GM06990 (cell line): ENCODE results near the gene TBC1D8B.
A peak's percentile ranks its signal among the peaks of the same experiment; 100 is the strongest.

Source experiments
- DNase-seq: peaks from one replicate; pipeline ENCODE4 v3.0.0-alpha.2; 2011; ENCODE audit not compliant: insufficient read length; ENCODE audit errors: extremely low read depth
- H3K27me3 ChIP-seq: replicated peaks from 2 replicates; pipeline ENCODE4 v1.6.0; 2011; ENCODE audit warnings: low read length; ENCODE audit not compliant: control insufficient read depth, insufficient read depth
- H3K36me3 ChIP-seq: 2 replicates; pipeline ENCODE4 v1.5.1; 2011; ENCODE audit warnings: low read length; ENCODE audit not compliant: control insufficient read depth, insufficient read depth
- H3K4me3 ChIP-seq: replicated peaks from 2 replicates; pipeline ENCODE4 v1.5.1; 2011; ENCODE audit warnings: low read depth, mild to moderate bottlenecking, control low read depth, low read length
- TF ChIP-seq, protein P1 (sequence below): IDR thresholded peaks from 2 replicates; pipeline ENCODE4 v1.5.1; 2011; ENCODE audit warnings: low read length, control low read depth, mild to moderate bottlenecking, inconsistent platforms; ENCODE audit not compliant: insufficient read depth, poor library complexity, severe bottlenecking

The TBC1D8B gene

DNA sequence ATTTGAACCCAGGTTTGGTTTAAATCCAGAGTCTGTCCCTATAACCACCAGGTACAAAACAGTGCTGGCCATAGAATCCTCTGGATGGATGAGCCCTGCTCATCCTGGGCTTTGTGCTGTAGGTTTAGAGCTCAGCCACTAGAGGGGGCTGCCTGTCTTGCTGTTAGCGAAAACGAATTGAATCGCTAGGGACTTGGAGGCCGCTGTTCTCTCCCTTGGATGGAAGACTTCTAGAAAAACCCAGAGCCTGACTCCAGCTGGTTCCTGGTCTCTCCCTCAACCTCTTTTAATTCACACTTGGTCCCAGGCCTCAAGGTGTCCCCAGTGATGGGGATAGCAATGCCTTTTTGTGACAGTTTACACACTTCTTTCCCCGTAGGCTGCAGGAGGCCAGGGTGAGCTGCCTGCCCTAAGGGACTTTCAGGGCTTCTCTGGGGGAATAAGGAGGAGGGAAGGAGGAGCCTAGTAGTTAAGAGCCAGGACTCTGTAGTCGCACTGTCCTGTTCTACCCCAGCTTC, 92.0 kb downstream of the TBC1D8B start:
- Histone ChIP-seq H3K4me3 (no peak overlapping the region), H3K36me3 (no peaks in the 10 kb centered on the region), H3K27me3 (no peaks in the 10 kb centered on the region)
- TF ChIP-seq, protein P1, sequence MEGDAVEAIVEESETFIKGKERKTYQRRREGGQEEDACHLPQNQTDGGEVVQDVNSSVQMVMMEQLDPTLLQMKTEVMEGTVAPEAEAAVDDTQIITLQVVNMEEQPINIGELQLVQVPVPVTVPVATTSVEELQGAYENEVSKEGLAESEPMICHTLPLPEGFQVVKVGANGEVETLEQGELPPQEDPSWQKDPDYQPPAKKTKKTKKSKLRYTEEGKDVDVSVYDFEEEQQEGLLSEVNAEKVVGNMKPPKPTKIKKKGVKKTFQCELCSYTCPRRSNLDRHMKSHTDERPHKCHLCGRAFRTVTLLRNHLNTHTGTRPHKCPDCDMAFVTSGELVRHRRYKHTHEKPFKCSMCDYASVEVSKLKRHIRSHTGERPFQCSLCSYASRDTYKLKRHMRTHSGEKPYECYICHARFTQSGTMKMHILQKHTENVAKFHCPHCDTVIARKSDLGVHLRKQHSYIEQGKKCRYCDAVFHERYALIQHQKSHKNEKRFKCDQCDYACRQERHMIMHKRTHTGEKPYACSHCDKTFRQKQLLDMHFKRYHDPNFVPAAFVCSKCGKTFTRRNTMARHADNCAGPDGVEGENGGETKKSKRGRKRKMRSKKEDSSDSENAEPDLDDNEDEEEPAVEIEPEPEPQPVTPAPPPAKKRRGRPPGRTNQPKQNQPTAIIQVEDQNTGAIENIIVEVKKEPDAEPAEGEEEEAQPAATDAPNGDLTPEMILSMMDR = peak; percentile 87
- no peak for DNase-seq

DNA sequence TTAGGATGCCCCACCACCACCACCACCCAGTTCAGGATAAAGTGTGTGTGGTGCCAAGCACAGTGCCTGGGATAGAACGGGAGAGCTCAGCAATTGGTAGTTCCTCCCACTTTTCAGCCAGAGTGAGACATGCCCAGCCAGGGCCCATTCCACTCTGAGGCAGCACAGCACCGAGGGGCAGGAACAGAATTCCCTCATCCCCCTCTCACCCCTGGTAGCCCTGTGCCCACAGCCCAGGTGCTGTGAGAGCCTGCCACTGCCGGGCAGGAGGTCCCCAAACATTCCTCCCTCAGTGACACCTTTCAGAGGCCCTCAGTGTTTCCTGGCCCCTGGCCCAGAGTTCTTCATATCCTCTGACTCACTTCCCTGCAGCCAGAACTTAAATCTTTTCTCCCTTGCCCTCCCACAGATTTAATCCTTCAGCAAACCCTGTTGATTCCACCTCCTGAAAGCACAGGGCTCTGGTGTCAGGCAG, 92.5 kb downstream of the TBC1D8B start:
- no peak for DNase-seq
- Histone ChIP-seq H3K4me3 (no peak overlapping the region), H3K27me3 (no peaks in the 10 kb centered on the region), H3K36me3 (no peaks in the 10 kb centered on the region)
- TF ChIP-seq, protein P1 = no peak

DNA sequence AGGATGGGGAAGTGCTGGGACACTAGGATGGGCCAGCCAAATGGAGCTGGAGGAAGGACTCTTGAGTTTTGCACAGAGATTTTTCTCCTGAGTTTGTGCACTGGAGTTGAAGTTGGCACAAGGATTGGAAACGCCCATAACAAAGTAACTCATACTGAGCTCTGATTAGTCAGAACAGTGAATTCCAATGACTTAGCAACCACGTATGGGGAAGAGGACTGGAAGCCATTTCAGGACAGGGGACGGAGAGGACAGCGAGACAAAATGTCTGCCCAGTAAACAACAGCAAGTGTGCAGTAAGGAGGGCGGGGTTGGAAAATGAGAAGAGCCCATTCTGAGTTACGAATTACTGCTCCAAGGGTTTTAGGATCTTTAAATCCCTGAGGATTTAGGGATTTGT, 94.8 kb downstream of the TBC1D8B start:
- no peak for DNase-seq

DNA sequence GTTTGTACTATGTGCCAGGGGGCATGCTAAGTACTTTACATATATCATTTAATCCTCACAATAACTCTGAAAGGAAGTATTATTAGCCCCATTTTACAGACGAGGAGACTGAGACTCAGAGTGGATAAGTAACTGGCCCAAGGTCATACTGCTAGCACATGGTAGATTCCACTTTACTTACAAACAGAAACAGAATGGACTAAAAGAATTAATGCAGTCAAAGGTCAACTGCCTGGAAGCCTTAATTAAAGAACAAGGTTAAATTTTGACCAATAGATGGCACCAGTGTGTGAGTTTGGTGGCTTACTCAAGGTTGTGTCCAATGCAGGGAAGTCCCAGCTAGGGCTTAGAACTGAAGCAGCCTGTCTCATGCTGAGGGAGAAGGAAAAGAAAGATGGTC, 96.0 kb downstream of the TBC1D8B start:
- no peak overlapping the region for H3K4me3 ChIP-seq
- no peaks in the 10 kb centered on the region for H3K27me3 ChIP-seq
- DNase-seq = peak; percentile 10
- H3K36me3 ChIP-seq = no peaks in the 10 kb centered on the region
- TF ChIP-seq, protein P1 = peak; percentile 42

More for the DNA sequence above, 94.8 kb downstream of the TBC1D8B start:
- TF ChIP-seq, protein P1 = no peak
- Histone ChIP-seq H3K36me3 (no peaks in the 10 kb centered on the region), H3K27me3 (no peaks in the 10 kb centered on the region), H3K4me3 (no peak overlapping the region)

DNA sequence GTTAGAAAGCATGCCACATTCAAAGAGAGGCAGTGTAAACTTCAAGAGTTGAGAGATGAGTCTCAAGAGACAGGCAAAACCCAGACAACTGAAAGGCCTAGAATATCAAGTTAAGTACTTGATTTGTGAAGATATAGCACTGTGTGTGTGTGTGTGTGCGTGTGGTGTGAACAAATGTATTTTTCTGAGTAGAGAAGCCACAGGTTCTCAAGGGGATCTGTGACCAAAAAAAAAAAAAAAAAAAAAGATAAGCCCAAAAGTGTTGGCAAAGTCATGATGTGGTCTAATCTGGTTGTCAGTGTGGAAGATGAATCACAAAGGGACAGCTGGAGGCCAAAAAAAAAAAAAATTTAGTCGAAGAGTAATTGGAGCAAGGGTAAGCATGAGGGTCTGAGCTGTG, 96.8 kb downstream of the TBC1D8B start:
- H3K27me3 ChIP-seq = no peaks in the 10 kb centered on the region
- no peaks in the 10 kb centered on the region for H3K36me3 ChIP-seq
- H3K4me3 ChIP-seq = no peak overlapping the region
- TF ChIP-seq, protein P1 = no peak
- DNase-seq = no peak

DNA sequence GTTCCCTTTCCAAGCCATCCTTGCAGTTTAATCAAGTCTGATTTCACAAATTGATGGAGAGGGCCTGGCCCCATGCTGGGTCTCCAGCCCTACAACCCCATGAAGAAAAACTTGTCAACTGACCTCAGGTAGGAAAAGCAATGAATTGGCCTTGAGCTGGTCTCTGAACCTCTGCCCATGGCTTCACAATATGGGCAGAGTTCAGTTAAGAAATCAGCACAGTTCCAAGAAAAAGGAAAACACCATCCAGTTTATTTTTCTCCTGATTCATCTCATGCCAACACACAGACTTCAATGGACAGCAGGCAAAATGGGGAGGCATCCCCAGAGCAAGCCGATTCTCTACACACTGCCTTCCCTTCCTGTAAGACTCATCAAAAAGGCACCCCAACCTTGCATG, 97.4 kb downstream of the TBC1D8B start:
- no peak overlapping the region for H3K4me3 ChIP-seq
- no peaks in the 10 kb centered on the region for H3K27me3 ChIP-seq
- DNase-seq = no peak
- no peaks in the 10 kb centered on the region for H3K36me3 ChIP-seq
- TF ChIP-seq, protein P1 = no peak
